ENCODE data around the gene GALNT1.

DNA sequence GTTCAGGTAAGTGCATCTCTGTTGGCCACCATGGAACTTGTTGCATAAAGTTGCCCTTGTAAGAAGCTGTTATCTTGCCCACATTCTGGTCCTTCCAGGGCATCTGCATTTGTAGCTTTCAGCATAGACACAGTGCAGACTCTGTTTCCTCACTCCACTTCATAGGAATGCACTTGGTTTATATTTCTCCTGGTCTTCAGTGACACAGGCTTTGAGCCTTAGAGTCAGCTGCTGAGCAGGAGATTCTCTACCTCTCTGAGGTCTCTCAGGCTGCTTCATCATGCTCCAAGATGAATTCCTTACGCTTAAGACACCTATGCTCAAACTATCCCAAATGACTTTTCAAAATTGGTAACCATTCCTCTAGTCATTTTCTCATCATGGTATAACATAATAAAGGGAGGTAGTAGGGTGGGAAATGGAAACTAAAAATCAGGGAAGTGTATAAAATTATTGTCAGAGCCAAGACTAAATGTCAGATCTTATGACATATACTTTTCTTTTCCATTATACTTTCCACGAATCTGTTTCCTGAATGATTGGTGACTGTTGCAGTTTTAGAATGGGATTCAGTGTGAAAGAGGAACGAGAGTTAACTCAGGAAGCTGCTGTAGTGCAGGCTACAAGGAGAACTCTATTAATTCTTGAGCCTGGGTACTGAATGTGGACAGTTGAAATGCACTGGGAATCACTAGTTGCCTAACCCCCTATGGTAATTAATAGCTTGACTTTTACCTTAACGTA lies 72.0 kb downstream of the GALNT1 start:
- TF ChIP-seq, protein P1, sequence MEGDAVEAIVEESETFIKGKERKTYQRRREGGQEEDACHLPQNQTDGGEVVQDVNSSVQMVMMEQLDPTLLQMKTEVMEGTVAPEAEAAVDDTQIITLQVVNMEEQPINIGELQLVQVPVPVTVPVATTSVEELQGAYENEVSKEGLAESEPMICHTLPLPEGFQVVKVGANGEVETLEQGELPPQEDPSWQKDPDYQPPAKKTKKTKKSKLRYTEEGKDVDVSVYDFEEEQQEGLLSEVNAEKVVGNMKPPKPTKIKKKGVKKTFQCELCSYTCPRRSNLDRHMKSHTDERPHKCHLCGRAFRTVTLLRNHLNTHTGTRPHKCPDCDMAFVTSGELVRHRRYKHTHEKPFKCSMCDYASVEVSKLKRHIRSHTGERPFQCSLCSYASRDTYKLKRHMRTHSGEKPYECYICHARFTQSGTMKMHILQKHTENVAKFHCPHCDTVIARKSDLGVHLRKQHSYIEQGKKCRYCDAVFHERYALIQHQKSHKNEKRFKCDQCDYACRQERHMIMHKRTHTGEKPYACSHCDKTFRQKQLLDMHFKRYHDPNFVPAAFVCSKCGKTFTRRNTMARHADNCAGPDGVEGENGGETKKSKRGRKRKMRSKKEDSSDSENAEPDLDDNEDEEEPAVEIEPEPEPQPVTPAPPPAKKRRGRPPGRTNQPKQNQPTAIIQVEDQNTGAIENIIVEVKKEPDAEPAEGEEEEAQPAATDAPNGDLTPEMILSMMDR (IDR thresholded peaks at IDR 0.05) = no peak
- no peak for TF ChIP-seq POLR2A (IDR thresholded peaks at IDR 0.05)

Measured in prostate gland (tissue), 2 donors.